Measurements from ENCODE around the gene GALNT10. TPM values are rescaled to one million over a fixed set of nuclear protein-coding genes. Genes with fewer than 3 reads are reported as not detected.

Gene GALNT10
- total and polyA plus RNA-seq, 12 donors = 3.1 to 19.0 (median 11.7) TPM

- Histone ChIP-seq H3K9me3 (no peaks in the 10 kb centered on the region), H3K27ac (no peak overlapping the region), H3K27me3 (no peaks in the 10 kb centered on the region), H3K4me1 (peaks cover 0 to 28% (median 6%) of the 10 kb centered on the region in 9 donors), H3K36me3 (no peaks in the 10 kb centered on the region), H3K4me3 (no peak overlapping the region)
- TF ChIP-seq CTCF (IDR thresholded peaks at IDR 0.05) = no peak
- 91 to 92% methylated on average over 2 of the region's 2 CpGs for WGBS, 2 donors
- ATAC-seq (no peak), DNase-seq (no peak)
- intact Hi-C loops (cut with DNase I) = no loop called here
These were observed 133.5 kb downstream of the GALNT10 start for GRCh38 chr5:154324033-154324432.

- WGBS, 2 donors = 47 to 64% methylated on average over 1 of the region's 1 CpG
These were observed 135.0 kb downstream of the GALNT10 start for GRCh38 chr5:154325566-154325965.

GRCh38 chr5:154329062-154329461 is 138.5 kb downstream of the GALNT10 start:
- intact Hi-C loops (cut with DNase I) = no loop called here
- no peak for DNase-seq
- H3K27me3 ChIP-seq = no peaks in the 10 kb centered on the region
- H3K4me3 ChIP-seq = no peak overlapping the region
- WGBS, 2 donors = 92 to 97% methylated on average over 3 of the region's 3 CpGs
- TF ChIP-seq CTCF (IDR thresholded peaks at IDR 0.05) = no peak
- no peak overlapping the region for H3K27ac ChIP-seq
- H3K36me3 ChIP-seq = peaks cover 0 to 41% (median 0%) of the 10 kb centered on the region in 9 donors
- H3K9me3 ChIP-seq = no peaks in the 10 kb centered on the region
- H3K4me1 ChIP-seq = peaks cover 0 to 6% (median 0%) of the 10 kb centered on the region in 9 donors
- ATAC-seq = no peak

More at GRCh38 chr5:154325566-154325965, 135.0 kb downstream of the GALNT10 start:
- H3K4me3 ChIP-seq = no peak overlapping the region
- peaks cover 0 to 16% (median 0%) of the 10 kb centered on the region in 9 donors for H3K4me1 ChIP-seq
- intact Hi-C loops (cut with DNase I) = no loop called here
- peaks cover 0 to 14% (median 0%) of the 10 kb centered on the region in 9 donors for H3K36me3 ChIP-seq
- no peaks in the 10 kb centered on the region for H3K27me3 ChIP-seq
- TF ChIP-seq CTCF (IDR thresholded peaks at IDR 0.05) = no peak
- ATAC-seq (no peak), DNase-seq (no peak)
- H3K9me3 ChIP-seq = no peaks in the 10 kb centered on the region
- H3K27ac ChIP-seq = no peak overlapping the region

GRCh38 chr5:154329519-154330040 is 139.0 kb downstream of the GALNT10 start:
- no peak for ATAC-seq
- intact Hi-C loops (cut with DNase I) = no loop called here
- Histone ChIP-seq H3K4me3 (no peak overlapping the region), H3K36me3 (peaks cover 0 to 42% (median 0%) of the 10 kb centered on the region in 9 donors), H3K9me3 (no peaks in the 10 kb centered on the region), H3K27ac (no peak overlapping the region), H3K4me1 (peaks cover 0 to 8% (median 0%) of the 10 kb centered on the region in 9 donors), H3K27me3 (no peaks in the 10 kb centered on the region)
- 94 to 95% methylated on average over 14 of the region's 14 CpGs for WGBS, 2 donors
- DNase-seq = no peak
- no peak for TF ChIP-seq CTCF (IDR thresholded peaks at IDR 0.05)

Measured in heart right ventricle (tissue), 16 donors.